ENCODE measurements around the gene PTPRN2.

PTPRN2 gene

GRCh38 chr7:157711353-157711888 lies 876.2 kb downstream of the PTPRN2 start:
- DNase-seq (ENCODE audit: insufficient read length, low spot score) (no peak), FAIRE-seq (no peak)
- no peak for TF ChIP-seq CTCF (IDR thresholded peaks at IDR 0.05; ENCODE audit: insufficient read depth, missing control alignments)

- DNase-seq (ENCODE audit: insufficient read length, low spot score) (no peak), FAIRE-seq (no peak)
- TF ChIP-seq CTCF (IDR thresholded peaks at IDR 0.05; ENCODE audit: insufficient read depth, missing control alignments) = no peak
Observed at GRCh38 chr7:157710396-157710795, 877.2 kb downstream of the PTPRN2 start.

- DNase-seq (ENCODE audit: insufficient read length, low spot score) = no peak
- FAIRE-seq = no peak
- no peak for TF ChIP-seq CTCF (IDR thresholded peaks at IDR 0.05; ENCODE audit: insufficient read depth, missing control alignments)
Observed at GRCh38 chr7:157709531-157710251, 877.9 kb downstream of the PTPRN2 start.

GRCh38 chr7:157708919-157709295 lies 878.7 kb downstream of the PTPRN2 start:
- DNase-seq (ENCODE audit: insufficient read length, low spot score) = no peak
- no peak for TF ChIP-seq CTCF (IDR thresholded peaks at IDR 0.05; ENCODE audit: insufficient read depth, missing control alignments)
- FAIRE-seq = no peak

- DNase-seq (ENCODE audit: insufficient read length, low spot score) (no peak), FAIRE-seq (no peak)
- TF ChIP-seq CTCF (IDR thresholded peaks at IDR 0.05; ENCODE audit: insufficient read depth, missing control alignments) = no peak
Observed at GRCh38 chr7:157707983-157708918, 879.4 kb downstream of the PTPRN2 start.

GRCh38 chr7:157704365-157704764 lies 883.3 kb downstream of the PTPRN2 start:
- no peak for TF ChIP-seq CTCF (IDR thresholded peaks at IDR 0.05; ENCODE audit: insufficient read depth, missing control alignments)
- FAIRE-seq (no peak), DNase-seq (ENCODE audit: insufficient read length, low spot score) (no peak)
